Kidney capillary endothelial cell (primary cell): Measurements from ENCODE around the gene WDR37.
"Not testable (repeated sequence)": the region's sequence is repeated elsewhere in the genome, so short reads cannot be mapped to it uniquely, and the experiment has no call there.

Experiments
- DNase-seq: peaks from one replicate; pipeline ENCODE4 v3.0.0-alpha.2; 2018; ENCODE audit warnings: low spot score

WDR37 gene

DNA sequence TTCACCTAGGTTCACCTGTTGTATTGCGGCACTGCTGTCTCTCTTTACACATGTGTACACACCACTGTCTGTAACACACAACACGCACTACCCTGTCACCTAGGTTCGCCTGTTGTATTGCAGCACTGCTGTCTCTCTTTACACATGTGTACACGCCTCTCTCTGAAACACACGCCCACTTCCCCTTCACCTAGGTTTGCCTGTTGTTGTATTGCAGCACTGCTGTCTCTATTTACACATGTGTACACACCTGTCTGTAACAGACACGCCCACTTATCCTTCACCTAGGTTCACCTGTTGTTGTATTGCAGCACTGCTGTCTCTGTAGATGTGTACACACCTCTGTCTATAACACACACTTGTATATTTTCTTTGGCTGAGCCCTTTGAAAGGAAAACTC lies 51.5 kb downstream of the WDR37 start:
- no peak for DNase-seq

DNA sequence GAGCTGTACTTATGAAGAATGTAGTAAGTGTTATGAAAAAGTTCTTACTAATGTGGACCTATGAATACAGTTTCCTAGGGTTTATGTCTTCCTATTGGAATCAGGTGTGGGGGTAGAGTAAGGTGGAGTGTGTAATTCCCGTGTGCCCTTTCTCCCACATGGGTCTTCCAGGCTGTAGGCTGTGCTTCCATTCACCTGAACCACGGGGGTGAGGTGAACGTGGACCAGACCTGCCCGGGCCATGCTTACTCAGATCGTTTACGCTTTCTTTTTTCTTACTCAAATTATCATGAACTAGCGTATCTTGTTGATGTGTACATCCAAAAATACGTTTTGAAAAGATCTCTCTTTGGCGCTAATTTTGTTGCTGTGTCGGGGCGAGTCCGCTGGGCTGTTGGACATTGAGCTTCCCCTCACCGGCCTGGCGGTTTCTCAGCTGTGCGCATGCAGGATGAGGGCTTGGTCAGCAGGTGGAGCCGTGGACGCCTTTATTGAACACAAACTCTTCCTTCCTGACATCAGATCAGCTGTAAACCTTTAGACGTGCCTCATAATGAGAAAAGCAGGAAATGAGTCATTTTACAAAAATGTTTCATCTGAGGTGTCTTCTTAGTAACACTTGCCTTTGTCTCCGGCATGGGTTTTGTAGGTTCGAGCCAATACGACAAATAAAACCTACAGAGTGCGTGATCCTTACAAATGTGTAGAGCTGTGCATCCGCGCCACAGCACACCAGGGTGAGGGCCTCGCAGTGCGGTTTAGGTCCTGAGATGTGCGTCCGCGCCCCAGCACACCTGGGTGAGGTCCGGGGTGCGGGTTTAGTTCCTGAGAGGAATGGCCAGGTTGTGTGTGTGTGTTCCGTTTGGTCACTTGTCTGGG lies 53.8 kb downstream of the WDR37 start:
- peak; percentile 97 for DNase-seq

DNA sequence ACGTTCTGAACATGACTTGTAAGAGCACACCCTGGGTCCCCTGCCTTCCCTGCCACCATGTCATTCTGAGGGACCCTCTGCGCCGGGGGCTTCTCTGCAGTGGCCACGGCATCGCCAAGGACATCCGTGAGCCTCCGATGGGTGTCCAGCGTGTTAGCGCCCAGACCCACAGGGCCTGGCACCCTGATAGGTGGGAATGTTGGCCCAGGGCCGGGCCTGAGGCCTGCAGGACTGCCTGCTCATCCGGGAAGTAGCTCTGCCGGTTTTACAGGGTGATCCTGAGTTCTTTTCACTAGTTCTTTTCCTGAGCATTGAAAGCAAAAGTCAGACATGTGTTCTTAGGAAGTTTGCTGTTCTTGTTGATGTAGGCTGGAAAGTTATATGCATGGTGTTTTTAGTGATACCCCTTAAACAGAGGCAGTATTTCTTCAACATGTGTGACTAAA lies 54.5 kb downstream of the WDR37 start:
- DNase-seq, result no peak

DNA sequence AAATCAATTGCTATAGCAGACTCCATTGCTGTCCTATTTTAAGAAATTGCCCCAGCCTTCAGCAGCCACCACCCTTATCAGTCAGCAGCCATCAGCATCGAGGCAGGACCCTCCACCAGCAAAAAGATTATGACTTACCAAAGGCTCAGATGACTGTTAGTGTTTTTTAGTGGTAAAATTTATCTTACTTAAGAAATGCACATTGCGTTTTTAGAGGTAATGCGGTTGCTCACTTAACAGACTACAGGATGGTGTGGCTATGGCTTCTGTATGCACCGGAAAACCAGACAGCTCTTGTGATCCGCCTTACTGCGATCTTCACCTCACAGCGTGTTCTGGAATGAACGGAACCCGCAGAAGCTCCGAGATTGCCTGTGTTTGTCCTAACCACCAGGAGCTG lies 58.1 kb downstream of the WDR37 start:
- no peak for DNase-seq

DNA sequence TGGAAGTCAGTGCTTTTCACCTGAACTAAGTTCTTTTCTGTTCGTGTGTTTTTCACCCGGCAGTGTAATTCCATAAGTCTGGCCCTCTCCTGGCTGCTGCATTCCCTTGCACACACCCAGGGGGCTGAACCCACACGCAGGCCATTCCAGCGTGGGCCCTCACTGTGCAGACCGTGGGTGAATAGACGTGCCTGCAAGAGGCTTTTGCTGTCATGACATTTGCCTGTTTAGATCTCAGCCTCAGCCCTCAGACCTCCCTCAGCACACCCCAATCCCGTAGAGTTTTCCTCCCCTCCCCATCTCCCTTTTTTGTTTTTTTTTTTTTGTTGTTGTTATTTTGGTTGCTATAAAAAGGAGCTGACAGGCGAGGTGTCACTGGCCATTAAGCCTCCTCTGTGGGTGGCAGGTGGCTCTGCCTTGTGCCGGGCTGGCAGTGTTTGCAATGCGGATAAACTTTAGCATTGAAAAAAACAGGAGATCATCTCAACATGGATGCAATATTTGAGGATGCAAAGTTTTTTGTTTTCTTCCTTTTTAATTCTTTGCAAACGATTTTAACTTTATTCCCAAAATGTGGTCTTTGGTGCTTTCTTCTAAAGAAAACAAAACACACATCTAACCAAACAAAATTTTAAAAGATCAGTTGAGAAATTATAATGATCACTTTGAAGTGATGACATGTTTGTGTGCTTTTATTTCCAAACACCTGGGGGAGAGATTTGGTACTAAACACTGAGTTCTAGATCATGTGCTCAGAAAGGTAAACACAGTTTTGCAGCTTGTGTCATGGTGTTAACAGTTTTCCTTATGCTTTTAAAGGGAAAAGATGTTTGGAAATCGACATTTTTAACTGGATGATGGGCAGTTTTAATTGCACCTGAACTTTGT lies 58.8 kb downstream of the WDR37 start:
- no peak for DNase-seq

DNA sequence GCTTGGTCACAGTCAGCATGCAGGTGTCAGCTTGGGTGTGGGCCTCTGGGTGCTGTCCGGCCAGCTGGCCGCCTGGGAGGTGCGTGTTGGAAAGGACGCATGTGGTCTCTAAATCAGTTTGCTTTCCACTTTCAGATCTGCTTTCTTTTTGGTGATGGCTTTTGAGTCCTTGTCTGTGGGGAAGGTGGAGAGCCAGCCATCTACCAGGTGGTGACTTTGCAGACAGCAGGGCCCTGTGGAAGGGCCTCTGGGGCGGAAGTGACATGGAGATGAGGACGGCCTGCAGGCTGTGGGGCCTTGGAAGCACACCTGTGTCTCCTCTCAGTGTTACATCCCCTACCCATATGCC lies 59.4 kb downstream of the WDR37 start:
- DNase-seq, result no peak

DNA sequence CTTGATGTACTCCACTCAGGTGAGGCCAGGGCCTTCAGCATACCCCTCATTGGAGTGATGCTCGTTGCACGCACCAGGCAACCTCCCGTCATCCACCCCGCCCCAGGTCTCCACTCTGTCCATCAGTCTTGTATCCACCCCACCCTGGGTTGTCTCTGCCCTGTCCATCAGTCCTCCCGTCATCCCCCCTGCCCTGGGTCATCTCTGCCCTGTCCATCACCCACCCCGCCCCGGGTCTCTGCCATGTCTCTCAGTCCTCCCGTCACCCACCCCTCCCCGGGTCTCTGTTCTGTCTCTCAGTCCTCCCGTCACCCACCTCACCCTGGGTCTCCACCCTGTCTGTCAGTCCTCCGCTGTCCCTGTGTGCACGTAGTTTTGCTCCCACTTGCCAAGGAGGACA lies 59.9 kb downstream of the WDR37 start:
- no peak for DNase-seq

DNA sequence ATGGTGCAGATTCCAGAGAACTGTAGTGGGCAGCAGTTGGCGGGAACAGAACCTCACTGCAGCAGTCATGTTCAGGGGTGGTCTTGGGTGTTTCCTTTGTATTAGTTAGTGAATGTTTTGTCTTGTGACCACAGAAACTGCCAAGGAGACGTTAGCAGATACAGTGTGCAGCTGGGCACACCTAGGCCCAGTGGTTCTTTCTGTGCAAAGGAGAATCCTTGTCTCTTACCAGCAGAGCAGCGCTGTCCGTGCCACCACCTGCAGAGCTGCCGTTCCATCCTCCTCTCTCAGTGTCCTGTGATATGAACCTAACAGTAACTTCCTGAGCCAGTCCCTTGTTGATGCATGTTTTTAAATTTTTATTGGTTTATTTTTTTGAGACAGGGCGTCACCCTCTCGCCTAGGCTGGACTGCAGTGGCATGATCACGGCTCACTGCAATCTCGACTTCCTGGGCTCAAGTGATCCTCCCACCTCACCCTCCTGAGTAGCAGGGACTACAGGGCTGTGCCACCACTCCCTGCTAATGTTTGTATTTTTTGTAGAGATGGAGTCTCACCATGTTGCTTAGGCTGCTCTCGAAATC lies 60.6 kb downstream of the WDR37 start:
- no peak for DNase-seq

DNA sequence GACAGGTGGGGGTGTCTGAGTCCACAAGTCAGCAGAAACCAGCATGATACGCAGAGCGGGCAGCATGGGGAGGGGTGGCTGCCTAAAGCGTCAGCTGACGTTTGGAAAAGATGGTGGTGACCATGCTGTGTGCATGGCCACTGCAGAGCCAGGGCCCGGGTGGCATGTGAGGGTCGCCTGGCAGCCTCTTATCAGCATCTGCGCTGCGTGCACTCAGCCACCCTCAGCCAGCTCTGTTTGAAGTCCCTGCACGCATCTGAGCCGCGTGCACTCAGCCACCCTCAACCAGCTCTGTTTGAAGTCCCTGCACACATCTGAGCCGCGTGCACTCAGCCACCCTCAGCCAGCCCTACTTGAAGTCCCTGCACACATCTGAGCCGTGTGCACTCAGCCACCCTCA lies 61.5 kb downstream of the WDR37 start:
- DNase-seq, result no peak

DNA sequence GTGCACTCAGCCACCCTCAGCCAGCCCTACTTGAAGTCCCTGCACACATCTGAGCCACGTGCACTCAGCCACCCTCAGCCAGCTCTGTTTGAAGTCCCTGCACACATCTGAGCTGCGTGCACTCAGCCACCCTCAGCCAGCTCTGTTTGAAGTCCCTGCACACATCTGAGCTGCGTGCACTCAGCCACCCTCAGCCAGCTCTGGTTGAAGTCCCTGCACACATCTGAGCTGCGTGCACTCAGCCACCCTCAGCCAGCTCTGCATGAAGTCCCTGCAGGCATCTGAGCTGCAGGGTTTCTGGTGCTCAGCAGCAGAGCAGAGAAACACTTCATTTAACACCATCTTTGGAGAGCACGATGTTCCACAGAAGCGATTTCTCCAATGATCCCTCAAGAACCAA lies 62.1 kb downstream of the WDR37 start:
- not testable (repeated sequence) for DNase-seq

DNA sequence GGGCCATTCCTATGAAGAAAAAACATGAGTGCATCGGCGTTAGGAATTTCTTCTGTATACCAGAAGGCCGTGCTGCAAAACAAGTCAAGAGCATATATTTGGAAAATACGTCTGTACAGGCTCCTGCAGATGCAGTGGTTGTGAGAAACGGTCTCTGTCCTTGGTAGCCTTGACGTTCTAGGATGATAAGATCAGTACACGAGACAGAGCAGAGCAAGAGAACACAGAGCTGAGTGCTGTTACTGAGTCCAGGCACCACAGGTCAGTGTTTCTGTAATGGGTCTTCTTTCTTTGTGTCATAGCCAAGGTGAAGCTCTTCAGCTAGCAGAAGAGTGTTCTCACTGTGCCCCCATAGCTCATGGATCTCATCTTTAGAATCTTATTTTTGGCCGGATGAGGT lies 62.8 kb downstream of the WDR37 start:
- no peak for DNase-seq

DNA sequence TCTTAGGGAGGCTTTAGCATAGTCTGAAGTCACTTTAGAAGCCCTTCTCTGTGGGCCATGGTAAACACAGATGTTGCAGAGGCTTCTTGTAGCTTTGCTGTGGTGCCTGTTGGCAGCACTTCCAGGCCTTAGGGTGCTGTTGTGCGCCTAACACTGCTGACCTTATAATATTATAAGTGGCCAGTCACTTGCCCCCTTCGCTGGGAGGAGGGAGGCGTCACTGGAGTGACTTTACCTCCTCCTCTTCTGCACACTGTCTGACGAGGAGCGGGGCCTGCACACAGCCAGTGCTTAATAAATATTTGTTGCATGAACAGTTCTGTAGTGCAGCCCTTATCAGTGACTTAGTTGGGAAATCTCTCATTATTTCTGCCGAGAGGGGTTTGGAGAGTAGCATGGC lies 63.3 kb downstream of the WDR37 start:
- DNase-seq, result no peak

DNA sequence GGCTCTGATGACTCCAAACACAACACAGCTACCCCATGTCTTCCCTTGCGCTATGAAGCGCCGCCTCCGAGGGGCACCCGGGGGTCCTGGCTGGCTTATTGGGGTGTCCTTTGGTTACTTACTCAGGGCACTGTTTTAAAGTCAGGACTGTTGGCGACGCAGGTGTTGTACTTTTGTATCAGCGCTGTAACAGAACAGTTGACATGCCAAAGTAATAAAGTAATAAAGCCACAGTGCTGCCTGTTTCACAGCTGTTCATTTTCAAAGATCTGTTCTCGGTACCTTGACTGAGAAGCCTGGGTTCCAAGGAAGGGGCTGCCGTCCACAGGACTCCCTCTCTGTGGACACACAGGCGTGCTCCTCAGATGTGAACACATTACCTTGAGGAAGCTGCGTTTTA lies 64.1 kb downstream of the WDR37 start:
- DNase-seq, result no peak

DNA sequence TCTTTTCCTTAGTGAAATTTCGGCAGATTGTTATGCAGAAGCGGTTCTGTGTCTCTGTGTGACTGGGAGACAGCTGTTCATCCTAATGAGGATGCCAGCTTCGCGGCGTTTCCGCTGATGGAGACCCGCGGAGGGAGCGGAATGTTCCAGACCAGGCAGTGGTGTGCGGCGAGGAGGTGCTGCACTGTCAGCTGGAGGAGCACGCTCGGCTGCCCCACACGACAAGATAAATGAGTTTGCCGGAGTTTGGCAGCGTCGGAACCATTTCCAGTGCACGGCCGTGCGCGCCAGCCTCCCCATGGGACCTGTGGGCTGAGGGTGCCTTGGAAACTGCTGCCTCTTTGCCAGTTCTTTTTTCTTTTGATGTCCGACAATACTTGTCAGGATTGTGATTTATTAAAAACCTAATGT lies 64.6 kb downstream of the WDR37 start:
- no peak for DNase-seq

DNA sequence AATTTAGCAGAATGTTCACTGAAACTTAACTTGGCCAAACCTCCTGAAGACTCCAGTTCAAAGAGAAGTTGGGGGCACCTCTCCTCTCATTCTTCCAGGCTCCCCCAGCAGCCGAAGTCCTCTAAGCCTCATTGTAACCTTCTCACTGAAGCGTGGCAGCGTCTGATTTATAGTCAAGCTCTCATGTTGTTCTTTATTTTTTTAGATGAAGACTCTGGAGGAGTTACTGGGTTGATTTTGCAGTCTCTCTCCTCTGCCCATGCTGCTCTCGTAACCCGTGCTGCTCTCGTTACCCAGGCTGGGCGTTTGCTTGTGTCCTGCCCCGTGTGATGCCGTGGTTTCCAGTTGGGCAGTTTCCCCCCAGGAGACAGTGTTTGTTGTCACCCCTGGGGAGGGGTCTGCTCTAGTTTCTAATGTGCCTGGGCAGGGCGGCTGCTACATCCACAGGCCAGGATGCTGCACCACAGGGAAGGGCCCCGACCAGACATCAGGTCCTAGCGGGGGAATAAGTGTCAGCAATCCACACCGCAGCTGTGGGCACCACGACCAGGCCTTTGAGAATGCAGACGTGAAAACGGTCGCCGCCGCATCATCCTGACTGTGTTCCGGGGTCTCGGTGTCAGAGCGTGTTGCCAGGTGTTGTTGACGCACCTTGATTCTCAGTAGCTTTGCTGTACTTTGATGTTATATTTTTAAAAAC lies 65.2 kb downstream of the WDR37 start:
- no peak for DNase-seq

DNA sequence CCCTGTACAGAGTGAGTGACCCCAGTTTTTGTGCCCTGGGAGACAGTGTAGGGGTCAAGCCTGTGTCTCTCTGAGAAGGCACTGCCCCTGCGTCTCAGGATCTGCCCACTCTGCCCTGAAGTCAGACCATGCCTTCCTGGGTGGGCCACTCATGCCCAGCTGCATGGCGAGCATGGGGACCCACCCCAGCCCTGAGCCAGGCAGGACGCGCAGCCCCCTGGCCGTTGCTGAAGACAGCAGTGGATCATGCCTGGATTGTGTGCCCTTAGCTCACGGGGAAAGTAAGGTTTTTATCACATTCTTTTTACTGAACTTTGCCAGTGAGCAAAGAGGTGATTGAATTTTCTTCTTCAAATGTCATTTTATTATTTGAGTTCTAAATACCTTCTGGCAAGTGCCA lies 66.2 kb downstream of the WDR37 start:
- DNase-seq, result no peak

DNA sequence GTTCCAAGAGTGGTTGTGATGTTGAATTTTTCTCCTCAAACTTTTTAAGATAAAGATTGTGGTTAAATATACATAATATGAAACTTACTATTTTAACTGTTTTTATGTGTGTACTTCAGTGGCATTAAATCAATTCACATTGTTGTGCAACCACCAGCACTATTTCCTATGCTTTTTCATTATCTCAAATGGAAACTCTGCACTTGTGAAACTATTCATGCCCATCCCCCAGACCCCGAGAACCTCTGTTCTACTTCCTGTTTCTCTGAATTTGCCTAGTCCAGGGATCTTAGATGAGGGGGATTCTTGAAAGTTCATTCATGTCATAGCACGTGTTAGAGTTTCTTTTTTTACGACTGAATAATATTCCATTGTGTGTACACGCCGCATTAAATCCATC lies 67.0 kb downstream of the WDR37 start:
- DNase-seq, result no peak

DNA sequence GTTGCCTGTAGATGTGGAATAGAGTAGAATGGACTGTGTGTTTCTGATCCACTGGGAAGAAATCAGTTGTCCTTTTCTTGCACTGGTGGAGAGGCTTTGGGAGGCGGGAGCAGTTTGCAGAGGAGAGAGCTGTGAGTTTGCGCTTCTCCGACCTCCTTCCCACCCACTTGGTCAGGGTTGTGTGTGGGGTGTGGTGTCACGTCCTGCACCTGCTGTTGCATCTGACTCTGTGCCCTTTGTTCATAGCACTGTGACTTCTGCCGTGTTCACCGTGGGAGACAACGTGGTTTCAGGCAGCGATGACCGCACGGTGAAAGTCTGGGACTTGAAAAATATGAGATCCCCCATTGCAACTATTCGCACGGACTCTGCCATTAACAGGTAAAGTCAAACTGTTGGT lies 67.8 kb downstream of the WDR37 start:
- DNase-seq, result no peak

DNA sequence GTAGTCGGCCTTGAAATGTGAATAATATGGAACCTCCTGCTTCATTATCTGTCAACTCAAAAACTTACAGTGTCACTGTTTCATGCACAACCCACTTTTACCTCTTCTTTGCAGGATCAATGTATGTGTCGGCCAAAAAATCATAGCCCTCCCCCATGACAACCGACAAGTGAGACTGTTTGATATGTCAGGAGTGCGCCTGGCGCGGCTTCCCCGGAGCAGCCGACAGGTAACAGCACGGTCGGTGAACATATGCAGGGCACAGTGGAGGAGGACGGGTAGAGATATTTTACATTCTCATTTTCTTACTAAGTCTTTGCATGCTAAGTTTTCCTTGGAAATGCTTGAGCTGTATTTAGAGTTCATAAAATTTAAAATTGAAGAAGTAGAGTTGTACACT lies 68.6 kb downstream of the WDR37 start:
- no peak for DNase-seq

DNA sequence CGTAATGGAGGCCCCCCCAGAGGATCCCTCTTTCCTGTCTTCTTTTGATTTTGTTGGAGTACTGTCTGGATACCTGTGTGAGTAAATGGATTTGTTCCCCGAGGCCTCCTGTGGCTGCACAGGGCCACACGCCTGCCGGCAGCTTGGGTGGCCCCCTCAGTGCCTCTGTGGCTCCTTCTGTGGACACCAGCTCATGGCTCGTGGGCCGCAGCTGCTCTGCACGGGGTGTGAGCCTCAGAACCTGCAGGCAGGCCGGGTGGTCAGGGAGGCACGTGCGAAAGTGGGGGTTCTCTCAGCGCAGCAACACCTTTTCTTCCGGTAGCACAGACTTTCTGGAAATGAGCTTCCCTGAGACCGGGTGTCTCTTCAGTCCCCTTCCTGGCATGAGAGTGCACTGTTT lies 70.3 kb downstream of the WDR37 start:
- no peak for DNase-seq

DNA sequence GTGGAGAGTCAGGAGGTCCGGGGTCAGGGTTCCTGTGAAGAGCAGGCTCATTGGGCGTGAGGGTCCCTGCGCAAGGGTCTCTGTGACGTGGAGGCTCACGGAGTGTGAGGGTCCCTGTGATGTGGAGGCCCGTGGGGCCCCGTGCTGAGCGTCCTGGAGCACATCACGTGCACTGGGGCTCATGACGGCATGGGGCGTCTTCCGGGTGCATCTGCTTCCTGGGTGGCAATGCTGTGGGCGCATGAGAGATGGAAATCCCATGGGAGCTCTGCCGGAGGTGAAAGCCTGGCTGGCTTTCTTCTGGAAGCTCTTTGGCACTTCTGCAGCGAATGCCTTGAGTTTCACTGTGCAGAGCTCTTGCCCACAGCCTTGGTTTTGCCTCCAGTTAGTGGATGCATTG lies 71.4 kb downstream of the WDR37 start:
- no peak for DNase-seq

DNA sequence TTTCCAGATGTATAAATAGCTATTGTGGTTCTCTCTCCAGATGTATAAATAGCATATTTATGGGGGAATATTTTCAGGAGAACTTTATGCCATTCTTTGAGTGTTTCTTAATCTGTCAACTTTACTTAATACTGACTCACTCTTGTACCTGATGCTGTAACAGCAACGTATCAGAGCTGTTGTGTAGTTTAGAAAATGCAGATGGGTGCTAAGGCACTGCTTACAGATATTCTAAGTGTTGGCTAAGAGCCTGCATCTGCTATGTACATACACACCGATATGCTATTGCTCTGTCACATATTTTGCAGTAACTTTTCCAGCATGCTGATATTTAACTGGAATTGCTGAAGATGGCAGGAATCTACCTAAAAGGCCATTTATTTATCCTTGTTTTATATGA lies 71.9 kb downstream of the WDR37 start:
- DNase-seq, result no peak
